Measurements from ENCODE around the gene EPN3.

The EPN3 gene

DNA sequence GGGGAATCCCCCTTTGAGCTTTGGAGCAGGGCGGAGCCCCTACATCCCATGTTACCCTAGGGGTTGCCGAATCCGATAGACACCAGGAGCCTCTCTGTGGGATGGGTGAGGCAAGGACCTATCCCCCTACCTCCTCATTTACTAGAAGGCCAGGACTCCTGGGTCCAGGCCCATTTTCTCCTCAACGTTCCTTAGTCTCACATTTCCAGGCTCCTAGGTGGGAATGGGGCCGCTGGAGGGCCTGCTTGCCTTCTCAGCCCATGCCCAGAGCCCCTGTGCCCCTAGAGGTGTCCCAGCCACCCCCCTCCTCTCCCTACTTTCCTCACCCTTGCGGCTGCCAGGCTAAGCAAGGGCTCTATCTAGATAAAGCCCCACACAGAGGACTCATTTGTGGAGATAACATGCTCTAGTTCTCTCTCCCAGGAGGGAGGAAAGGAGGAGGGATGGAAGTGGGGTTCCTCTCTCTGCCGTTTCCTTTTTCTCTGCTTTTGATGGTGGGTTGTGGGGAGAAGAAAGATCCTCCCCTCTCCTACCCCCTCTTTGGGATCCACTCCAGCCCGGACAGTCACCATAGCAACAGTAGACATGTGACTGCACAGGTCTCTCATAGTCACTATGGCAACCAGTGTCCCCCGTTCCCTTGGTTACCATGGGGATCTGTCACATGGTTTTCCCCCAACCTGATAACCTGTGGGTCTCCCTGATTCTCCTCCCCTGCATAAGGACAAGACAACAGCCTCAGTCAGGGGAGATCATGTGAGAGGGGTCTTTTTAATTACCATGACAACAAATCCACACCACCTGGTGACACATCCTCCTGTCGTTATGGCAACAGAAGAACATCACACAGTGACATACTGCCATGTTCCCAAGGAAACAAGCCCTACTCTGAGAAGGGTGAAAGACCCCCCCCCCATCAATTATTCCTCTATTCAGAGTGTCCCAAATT is 33.1 kb downstream of the EPN3 start:
- no peak overlapping the region for H3K27ac ChIP-seq (ENCODE audit: low read depth in 2 of 2, low read length in 2 of 2)
- H3K9ac ChIP-seq (ENCODE audit: low read depth in 1 of 2, low read length in 2 of 2) = no peak overlapping the region
- no peaks in the 10 kb centered on the region for H3K9me3 ChIP-seq (ENCODE audit: control insufficient read depth in 2 of 2, low read length in 2 of 2)
- peaks cover 40 to 41% of the 10 kb centered on the region in 2 donors for H3K27me3 ChIP-seq (ENCODE audit: control insufficient read depth in 2 of 2, insufficient read depth in 2 of 2, low read length in 2 of 2)
- H3K4me3 ChIP-seq (ENCODE audit: low read length in 2 of 2) = no peak overlapping the region
- H3K4me1 ChIP-seq (ENCODE audit: control insufficient read depth in 2 of 2, insufficient read depth in 2 of 2, low read length in 2 of 2) = peaks cover 0 to 3% of the 10 kb centered on the region in 2 donors
- no peaks in the 10 kb centered on the region for H3K36me3 ChIP-seq (ENCODE audit: control insufficient read depth in 2 of 2, insufficient read depth in 2 of 2, low read length in 2 of 2)

DNA sequence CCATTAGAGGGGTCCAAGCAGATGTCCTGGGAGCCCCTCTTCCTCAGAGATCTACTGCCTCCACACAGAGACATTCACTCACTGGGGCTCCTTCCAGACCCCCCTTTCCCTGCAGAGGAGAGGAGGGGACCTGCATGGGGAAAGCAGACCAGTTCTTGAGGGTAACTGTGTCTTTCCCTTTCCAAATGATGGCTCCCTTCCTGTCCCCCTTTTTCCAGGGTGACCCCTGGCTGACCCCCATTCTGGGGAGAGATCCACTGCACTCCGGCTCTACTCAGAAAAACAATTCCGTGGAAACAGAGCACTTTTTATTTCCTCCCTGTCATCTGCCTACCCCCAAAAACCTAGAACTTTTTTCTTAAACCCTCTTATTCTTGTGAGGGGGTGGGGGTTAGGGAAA is 34.4 kb downstream of the EPN3 start:
- Histone ChIP-seq H3K9ac (ENCODE audit: low read depth in 1 of 2, low read length in 2 of 2) (no peak overlapping the region), H3K27ac (ENCODE audit: low read depth in 2 of 2, low read length in 2 of 2) (no peak overlapping the region), H3K4me3 (ENCODE audit: low read length in 2 of 2) (no peak overlapping the region), H3K36me3 (ENCODE audit: control insufficient read depth in 2 of 2, insufficient read depth in 2 of 2, low read length in 2 of 2) (no peaks in the 10 kb centered on the region), H3K4me1 (ENCODE audit: control insufficient read depth in 2 of 2, insufficient read depth in 2 of 2, low read length in 2 of 2) (no peaks in the 10 kb centered on the region), H3K27me3 (ENCODE audit: control insufficient read depth in 2 of 2, insufficient read depth in 2 of 2, low read length in 2 of 2) (peaks cover 36 to 40% of the 10 kb centered on the region in 2 donors), H3K9me3 (ENCODE audit: control insufficient read depth in 2 of 2, low read length in 2 of 2) (no peaks in the 10 kb centered on the region)

DNA sequence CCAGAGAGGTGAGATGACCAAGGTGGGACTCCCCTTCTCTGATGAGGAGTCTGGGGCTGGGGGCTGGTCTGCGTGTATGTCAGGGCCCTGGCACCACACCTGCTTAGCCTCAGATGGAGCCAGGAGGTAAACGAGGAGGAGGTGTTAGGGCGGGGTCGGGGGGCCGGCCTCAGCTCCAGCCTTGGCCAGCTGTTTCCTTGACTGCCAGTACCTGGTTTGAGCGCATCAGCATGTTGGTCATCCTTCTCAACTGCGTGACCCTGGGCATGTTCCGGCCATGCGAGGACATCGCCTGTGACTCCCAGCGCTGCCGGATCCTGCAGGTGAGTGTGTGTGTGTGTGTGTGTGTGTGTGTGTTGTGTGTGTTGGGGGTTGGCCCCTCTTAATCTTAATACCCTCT is 36.1 kb downstream of the EPN3 start:
- peaks cover 21 to 29% of the 10 kb centered on the region in 2 donors for H3K27me3 ChIP-seq (ENCODE audit: control insufficient read depth in 2 of 2, insufficient read depth in 2 of 2, low read length in 2 of 2)
- no peak overlapping the region for H3K27ac ChIP-seq (ENCODE audit: low read depth in 2 of 2, low read length in 2 of 2)
- no peak overlapping the region for H3K4me3 ChIP-seq (ENCODE audit: low read length in 2 of 2)
- H3K36me3 ChIP-seq (ENCODE audit: control insufficient read depth in 2 of 2, insufficient read depth in 2 of 2, low read length in 2 of 2) = no peaks in the 10 kb centered on the region
- no peaks in the 10 kb centered on the region for H3K9me3 ChIP-seq (ENCODE audit: control insufficient read depth in 2 of 2, low read length in 2 of 2)
- no peak overlapping the region for H3K9ac ChIP-seq (ENCODE audit: low read depth in 1 of 2, low read length in 2 of 2)
- H3K4me1 ChIP-seq (ENCODE audit: control insufficient read depth in 2 of 2, insufficient read depth in 2 of 2, low read length in 2 of 2) = no peaks in the 10 kb centered on the region

DNA sequence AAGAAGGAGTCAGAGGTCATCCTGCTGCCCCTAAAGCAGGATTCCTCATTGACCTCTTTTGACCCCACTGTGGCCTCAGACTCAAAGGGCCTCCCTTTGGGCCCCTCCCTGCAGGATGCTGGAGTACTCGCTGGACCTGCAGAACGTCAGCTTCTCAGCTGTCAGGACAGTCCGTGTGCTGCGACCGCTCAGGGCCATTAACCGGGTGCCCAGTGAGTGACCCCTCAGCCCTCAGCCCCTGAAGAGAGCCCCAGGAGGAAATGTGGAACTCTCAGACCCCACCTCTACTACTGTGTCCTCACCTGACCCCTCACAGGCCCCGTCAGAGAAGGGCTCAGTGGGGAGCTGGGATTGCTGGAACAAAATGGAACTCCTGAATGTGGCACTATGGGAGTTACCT is 37.1 kb downstream of the EPN3 start:
- Histone ChIP-seq H3K27ac (ENCODE audit: low read depth in 2 of 2, low read length in 2 of 2) (no peak overlapping the region), H3K9me3 (ENCODE audit: control insufficient read depth in 2 of 2, low read length in 2 of 2) (no peaks in the 10 kb centered on the region), H3K27me3 (ENCODE audit: control insufficient read depth in 2 of 2, insufficient read depth in 2 of 2, low read length in 2 of 2) (peaks cover 13 to 22% of the 10 kb centered on the region in 2 donors), H3K4me3 (ENCODE audit: low read length in 2 of 2) (no peak overlapping the region), H3K4me1 (ENCODE audit: control insufficient read depth in 2 of 2, insufficient read depth in 2 of 2, low read length in 2 of 2) (no peaks in the 10 kb centered on the region), H3K36me3 (ENCODE audit: control insufficient read depth in 2 of 2, insufficient read depth in 2 of 2, low read length in 2 of 2) (no peaks in the 10 kb centered on the region), H3K9ac (ENCODE audit: low read depth in 1 of 2, low read length in 2 of 2) (no peak overlapping the region)

GRCh38 chr17:50570032-50570431 is 37.5 kb downstream of the EPN3 start:
- Histone ChIP-seq H3K36me3 (ENCODE audit: control insufficient read depth in 2 of 2, insufficient read depth in 2 of 2, low read length in 2 of 2) (no peaks in the 10 kb centered on the region), H3K4me3 (ENCODE audit: low read length in 2 of 2) (no peak overlapping the region)

GRCh38 chr17:50570528-50570927 is 38.0 kb downstream of the EPN3 start:
- H3K4me3 ChIP-seq (ENCODE audit: low read length in 2 of 2) = no peak overlapping the region
- no peak overlapping the region for H3K9ac ChIP-seq (ENCODE audit: low read depth in 1 of 2, low read length in 2 of 2)
- H3K27ac ChIP-seq (ENCODE audit: low read depth in 2 of 2, low read length in 2 of 2) = no peak overlapping the region
- peaks cover 11 to 18% of the 10 kb centered on the region in 2 donors for H3K27me3 ChIP-seq (ENCODE audit: control insufficient read depth in 2 of 2, insufficient read depth in 2 of 2, low read length in 2 of 2)
- H3K9me3 ChIP-seq (ENCODE audit: control insufficient read depth in 2 of 2, low read length in 2 of 2) = no peaks in the 10 kb centered on the region
- no peaks in the 10 kb centered on the region for H3K36me3 ChIP-seq (ENCODE audit: control insufficient read depth in 2 of 2, insufficient read depth in 2 of 2, low read length in 2 of 2)
- no peaks in the 10 kb centered on the region for H3K4me1 ChIP-seq (ENCODE audit: control insufficient read depth in 2 of 2, insufficient read depth in 2 of 2, low read length in 2 of 2)

More at GRCh38 chr17:50570032-50570431, 37.5 kb downstream of the EPN3 start:
- H3K4me1 ChIP-seq (ENCODE audit: control insufficient read depth in 2 of 2, insufficient read depth in 2 of 2, low read length in 2 of 2) = no peaks in the 10 kb centered on the region
- no peak overlapping the region for H3K27ac ChIP-seq (ENCODE audit: low read depth in 2 of 2, low read length in 2 of 2)
- H3K27me3 ChIP-seq (ENCODE audit: control insufficient read depth in 2 of 2, insufficient read depth in 2 of 2, low read length in 2 of 2) = peaks cover 11 to 20% of the 10 kb centered on the region in 2 donors
- no peaks in the 10 kb centered on the region for H3K9me3 ChIP-seq (ENCODE audit: control insufficient read depth in 2 of 2, low read length in 2 of 2)
- H3K9ac ChIP-seq (ENCODE audit: low read depth in 1 of 2, low read length in 2 of 2) = no peak overlapping the region

DNA sequence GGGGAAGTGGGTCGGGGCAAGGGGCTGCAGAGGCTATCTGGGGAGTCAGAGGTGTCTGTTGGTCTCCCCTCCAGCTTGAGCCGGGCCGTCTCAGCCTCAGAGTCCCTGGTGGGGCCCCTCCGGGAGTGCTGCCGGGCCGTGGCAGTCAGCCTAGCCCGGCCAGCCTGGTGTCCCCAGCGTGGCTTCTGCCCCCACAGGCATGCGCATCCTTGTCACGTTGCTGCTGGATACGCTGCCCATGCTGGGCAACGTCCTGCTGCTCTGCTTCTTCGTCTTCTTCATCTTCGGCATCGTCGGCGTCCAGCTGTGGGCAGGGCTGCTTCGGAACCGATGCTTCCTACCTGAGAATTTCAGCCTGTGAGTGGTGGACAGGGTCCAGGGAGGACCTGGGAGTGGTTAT is 39.1 kb downstream of the EPN3 start:
- no peak overlapping the region for H3K9ac ChIP-seq (ENCODE audit: low read depth in 1 of 2, low read length in 2 of 2)
- peaks cover 5 to 6% of the 10 kb centered on the region in 2 donors for H3K27me3 ChIP-seq (ENCODE audit: control insufficient read depth in 2 of 2, insufficient read depth in 2 of 2, low read length in 2 of 2)
- no peak overlapping the region for H3K27ac ChIP-seq (ENCODE audit: low read depth in 2 of 2, low read length in 2 of 2)
- H3K4me1 ChIP-seq (ENCODE audit: control insufficient read depth in 2 of 2, insufficient read depth in 2 of 2, low read length in 2 of 2) = no peaks in the 10 kb centered on the region
- no peaks in the 10 kb centered on the region for H3K36me3 ChIP-seq (ENCODE audit: control insufficient read depth in 2 of 2, insufficient read depth in 2 of 2, low read length in 2 of 2)
- H3K9me3 ChIP-seq (ENCODE audit: control insufficient read depth in 2 of 2, low read length in 2 of 2) = no peaks in the 10 kb centered on the region
- no peak overlapping the region for H3K4me3 ChIP-seq (ENCODE audit: low read length in 2 of 2)

- Histone ChIP-seq H3K36me3 (ENCODE audit: control insufficient read depth in 2 of 2, insufficient read depth in 2 of 2, low read length in 2 of 2) (no peaks in the 10 kb centered on the region), H3K9me3 (ENCODE audit: control insufficient read depth in 2 of 2, low read length in 2 of 2) (no peaks in the 10 kb centered on the region), H3K27ac (ENCODE audit: low read depth in 2 of 2, low read length in 2 of 2) (no peak overlapping the region), H3K4me3 (ENCODE audit: low read length in 2 of 2) (no peak overlapping the region), H3K9ac (ENCODE audit: low read depth in 1 of 2, low read length in 2 of 2) (no peak overlapping the region), H3K4me1 (ENCODE audit: control insufficient read depth in 2 of 2, insufficient read depth in 2 of 2, low read length in 2 of 2) (no peaks in the 10 kb centered on the region), H3K27me3 (ENCODE audit: control insufficient read depth in 2 of 2, insufficient read depth in 2 of 2, low read length in 2 of 2) (peaks cover under 1 to 5% of the 10 kb centered on the region in 2 donors)
Observed at GRCh38 chr17:50572541-50572940, 40.0 kb downstream of the EPN3 start.

- H3K27me3 ChIP-seq (ENCODE audit: control insufficient read depth in 2 of 2, insufficient read depth in 2 of 2, low read length in 2 of 2) = no peaks in the 10 kb centered on the region
- no peaks in the 10 kb centered on the region for H3K9me3 ChIP-seq (ENCODE audit: control insufficient read depth in 2 of 2, low read length in 2 of 2)
- no peak overlapping the region for H3K27ac ChIP-seq (ENCODE audit: low read depth in 2 of 2, low read length in 2 of 2)
- no peak overlapping the region for H3K4me3 ChIP-seq (ENCODE audit: low read length in 2 of 2)
- no peak overlapping the region for H3K9ac ChIP-seq (ENCODE audit: low read depth in 1 of 2, low read length in 2 of 2)
- H3K4me1 ChIP-seq (ENCODE audit: control insufficient read depth in 2 of 2, insufficient read depth in 2 of 2, low read length in 2 of 2) = no peaks in the 10 kb centered on the region
- H3K36me3 ChIP-seq (ENCODE audit: control insufficient read depth in 2 of 2, insufficient read depth in 2 of 2, low read length in 2 of 2) = no peaks in the 10 kb centered on the region
Observed at GRCh38 chr17:50573866-50574611, 41.5 kb downstream of the EPN3 start.

DNA sequence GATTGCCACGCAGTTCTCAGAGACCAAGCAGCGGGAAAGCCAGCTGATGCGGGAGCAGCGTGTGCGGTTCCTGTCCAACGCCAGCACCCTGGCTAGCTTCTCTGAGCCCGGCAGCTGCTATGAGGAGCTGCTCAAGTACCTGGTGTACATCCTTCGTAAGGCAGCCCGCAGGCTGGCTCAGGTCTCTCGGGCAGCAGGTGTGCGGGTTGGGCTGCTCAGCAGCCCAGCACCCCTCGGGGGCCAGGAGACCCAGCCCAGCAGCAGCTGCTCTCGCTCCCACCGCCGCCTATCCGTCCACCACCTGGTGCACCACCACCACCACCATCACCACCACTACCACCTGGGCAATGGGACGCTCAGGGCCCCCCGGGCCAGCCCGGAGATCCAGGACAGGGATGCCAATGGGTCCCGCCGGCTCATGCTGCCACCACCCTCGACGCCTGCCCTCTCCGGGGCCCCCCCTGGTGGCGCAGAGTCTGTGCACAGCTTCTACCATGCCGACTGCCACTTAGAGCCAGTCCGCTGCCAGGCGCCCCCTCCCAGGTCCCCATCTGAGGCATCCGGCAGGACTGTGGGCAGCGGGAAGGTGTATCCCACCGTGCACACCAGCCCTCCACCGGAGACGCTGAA is 43.2 kb downstream of the EPN3 start:
- Histone ChIP-seq H3K27ac (ENCODE audit: low read depth in 2 of 2, low read length in 2 of 2) (no peak overlapping the region), H3K4me3 (ENCODE audit: low read length in 2 of 2) (no peak overlapping the region), H3K36me3 (ENCODE audit: control insufficient read depth in 2 of 2, insufficient read depth in 2 of 2, low read length in 2 of 2) (no peaks in the 10 kb centered on the region), H3K4me1 (ENCODE audit: control insufficient read depth in 2 of 2, insufficient read depth in 2 of 2, low read length in 2 of 2) (no peaks in the 10 kb centered on the region), H3K9ac (ENCODE audit: low read depth in 1 of 2, low read length in 2 of 2) (no peak overlapping the region), H3K9me3 (ENCODE audit: control insufficient read depth in 2 of 2, low read length in 2 of 2) (no peaks in the 10 kb centered on the region), H3K27me3 (ENCODE audit: control insufficient read depth in 2 of 2, insufficient read depth in 2 of 2, low read length in 2 of 2) (peaks cover 0 to 2% of the 10 kb centered on the region in 2 donors)
